GM12892 (cell line): ENCODE results near the gene RNF10.

Experiments used
- POLR2A ChIP-seq: IDR thresholded peaks from 2 replicates; pipeline ENCODE4 v1.6.1; 2011; ENCODE audit warnings: low read depth, low read length, control low read depth
- POLR2AphosphoS5 ChIP-seq: IDR thresholded peaks from 2 replicates; pipeline ENCODE4 v1.6.1; 2011; ENCODE audit warnings: low read depth, low read length, control low read depth
- TAF1 ChIP-seq: IDR thresholded peaks from 2 replicates; pipeline ENCODE4 v1.6.1; 2011; ENCODE audit warnings: low read depth, mild to moderate bottlenecking, control low read depth, low read length, borderline replicate concordance

DNA sequence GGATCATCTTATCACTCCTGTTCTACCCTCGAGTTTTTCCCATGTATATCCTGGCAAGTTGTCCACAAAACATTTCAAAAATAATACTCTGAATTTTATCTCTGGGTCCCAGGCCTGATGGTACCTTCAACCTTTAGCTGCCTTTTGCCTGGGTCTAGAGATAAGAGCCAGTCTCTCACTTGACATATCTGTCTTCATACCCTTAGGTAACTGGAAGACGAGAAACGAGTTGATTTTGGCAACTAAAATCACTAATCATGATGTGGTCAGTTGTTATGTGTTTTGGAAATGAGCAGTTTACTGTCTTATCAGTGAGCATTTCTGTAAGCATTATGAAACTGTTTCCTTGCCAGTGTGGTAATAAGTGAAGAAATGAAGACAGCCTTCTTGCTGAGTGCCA, 6.3 kb downstream of the RNF10 start:
- TF ChIP-seq POLR2AphosphoS5 (no peak), POLR2A (no peak), TAF1 (no peak)
